IPS-20b (cell line): ENCODE data around the gene BLOC1S4.

Experiments
- H3K27ac ChIP-seq: one replicate; pipeline ENCODE4 v1.5.1; 2013; ENCODE audit warnings: low read length
- H3K27me3 ChIP-seq: 2 replicates; pipeline ENCODE4 v1.6.1; 2013; ENCODE audit warnings: mild to moderate bottlenecking, low read length, inconsistent platforms; ENCODE audit not compliant: insufficient read depth
- H3K36me3 ChIP-seq: 2 replicates; pipeline ENCODE4 v1.6.1; 2013; ENCODE audit warnings: low read depth, mild to moderate bottlenecking, inconsistent platforms, low read length, moderate library complexity; ENCODE audit not compliant: insufficient read depth
- H3K4me1 ChIP-seq: 2 replicates; pipeline ENCODE4 v1.6.1; 2013; ENCODE audit warnings: mild to moderate bottlenecking, control low read depth, inconsistent platforms, low read length, moderate library complexity; ENCODE audit not compliant: insufficient read depth
- H3K4me3 ChIP-seq: 2 replicates; pipeline ENCODE4 v1.5.1; 2013; ENCODE audit warnings: mild to moderate bottlenecking, low read length, inconsistent platforms
- H3K9ac ChIP-seq: 2 replicates; pipeline ENCODE4 v1.6.1; 2013; ENCODE audit warnings: low read depth, mild to moderate bottlenecking, inconsistent platforms, low read length, moderate library complexity
- H3K9me3 ChIP-seq: 2 replicates; pipeline ENCODE4 v1.6.1; 2013; ENCODE audit warnings: mild to moderate bottlenecking, low read depth, low read length, inconsistent platforms; ENCODE audit not compliant: insufficient read depth

The BLOC1S4 gene

GRCh38 chr4:6681191-6681590 lies 34.8 kb upstream of the BLOC1S4 start:
- no peaks in the 10 kb centered on the region for H3K27me3 ChIP-seq
- no peaks in the 10 kb centered on the region for H3K9me3 ChIP-seq
- H3K4me1 ChIP-seq: no peaks in the 10 kb centered on the region
- no peak overlapping the region for H3K27ac ChIP-seq
- H3K4me3 ChIP-seq: no peak overlapping the region
- H3K9ac ChIP-seq: no peak overlapping the region
- peaks cover 14% of the 10 kb centered on the region; the same call in 1 of the 2 replicates for H3K36me3 ChIP-seq

GRCh38 chr4:6682862-6683590 lies 32.9 kb upstream of the BLOC1S4 start:
- no peak overlapping the region for H3K9ac ChIP-seq
- H3K9me3 ChIP-seq: no peaks in the 10 kb centered on the region
- H3K4me3 ChIP-seq: no peak overlapping the region

GRCh38 chr4:6684656-6685055 lies 31.3 kb upstream of the BLOC1S4 start:
- H3K4me1 ChIP-seq: peaks cover 6% of the 10 kb centered on the region; the same call in 1 of the 2 replicates
- no peak overlapping the region for H3K4me3 ChIP-seq
- H3K27ac ChIP-seq: no peak overlapping the region
- no peak overlapping the region for H3K9ac ChIP-seq
- H3K27me3 ChIP-seq: no peaks in the 10 kb centered on the region
- no peaks in the 10 kb centered on the region for H3K36me3 ChIP-seq
- no peaks in the 10 kb centered on the region for H3K9me3 ChIP-seq

More at GRCh38 chr4:6682862-6683590, 32.9 kb upstream of the BLOC1S4 start:
- H3K36me3 ChIP-seq: no peaks in the 10 kb centered on the region
- H3K4me1 ChIP-seq: no peaks in the 10 kb centered on the region
- H3K27me3 ChIP-seq: no peaks in the 10 kb centered on the region
- no peak overlapping the region for H3K27ac ChIP-seq

- H3K9ac ChIP-seq: no peak overlapping the region
- peaks cover 8% of the 10 kb centered on the region; the same call in 1 of the 2 replicates for H3K4me1 ChIP-seq
- no peaks in the 10 kb centered on the region for H3K9me3 ChIP-seq
- no peaks in the 10 kb centered on the region for H3K27me3 ChIP-seq
- H3K36me3 ChIP-seq: no peaks in the 10 kb centered on the region
- H3K4me3 ChIP-seq: no peak overlapping the region
- no peak overlapping the region for H3K27ac ChIP-seq
Observed at GRCh38 chr4:6686104-6686787, 29.7 kb upstream of the BLOC1S4 start.

GRCh38 chr4:6687947-6688878 lies 27.8 kb upstream of the BLOC1S4 start:
- Histone ChIP-seq H3K36me3 (no peaks in the 10 kb centered on the region), H3K27me3 (no peaks in the 10 kb centered on the region), H3K9me3 (no peaks in the 10 kb centered on the region), H3K27ac (no peak overlapping the region), H3K9ac (no peak overlapping the region), H3K4me1 (peaks cover 8% of the 10 kb centered on the region; the same call in 1 of the 2 replicates), H3K4me3 (no peak overlapping the region)

GRCh38 chr4:6688879-6689505 lies 27.0 kb upstream of the BLOC1S4 start:
- Histone ChIP-seq H3K9me3 (no peaks in the 10 kb centered on the region), H3K27me3 (no peaks in the 10 kb centered on the region), H3K36me3 (no peaks in the 10 kb centered on the region), H3K4me1 (peaks cover 8% of the 10 kb centered on the region; the same call in 1 of the 2 replicates), H3K27ac (no peak overlapping the region), H3K9ac (no peak overlapping the region), H3K4me3 (no peak overlapping the region)

GRCh38 chr4:6689506-6689960 lies 26.4 kb upstream of the BLOC1S4 start:
- Histone ChIP-seq H3K27ac (no peak overlapping the region), H3K4me1 (peaks cover 8% of the 10 kb centered on the region; the same call in 1 of the 2 replicates), H3K27me3 (no peaks in the 10 kb centered on the region), H3K9ac (no peak overlapping the region), H3K9me3 (no peaks in the 10 kb centered on the region), H3K4me3 (no peak overlapping the region), H3K36me3 (no peaks in the 10 kb centered on the region)

DNA sequence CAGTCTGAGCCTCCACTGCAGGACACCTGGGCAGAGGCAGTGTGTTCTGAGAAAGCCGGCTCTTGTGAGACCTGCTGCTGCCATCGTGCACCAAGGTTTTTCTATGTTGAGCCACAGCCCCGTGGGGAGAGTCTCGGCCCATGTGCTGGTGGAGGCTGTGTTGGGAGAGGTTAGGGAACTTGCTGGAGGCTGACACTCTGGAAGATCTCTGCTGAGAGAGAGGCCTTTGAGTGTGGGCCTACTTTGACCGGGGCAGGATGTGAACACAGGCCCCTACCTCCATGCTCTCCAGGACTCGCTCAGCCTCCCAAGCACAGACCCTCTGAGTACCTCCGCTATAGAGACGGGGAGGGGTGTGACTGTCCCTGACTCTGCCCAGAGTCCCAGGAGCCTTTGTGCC lies 23.6 kb upstream of the BLOC1S4 start:
- H3K27ac ChIP-seq: no peak overlapping the region
- H3K4me1 ChIP-seq: peaks cover 8% of the 10 kb centered on the region; the same call in 1 of the 2 replicates
- H3K9ac ChIP-seq: no peak overlapping the region

GRCh38 chr4:6692806-6693205 lies 23.2 kb upstream of the BLOC1S4 start:
- H3K36me3 ChIP-seq: no peaks in the 10 kb centered on the region
- peaks cover 8% of the 10 kb centered on the region; the same call in 1 of the 2 replicates for H3K4me1 ChIP-seq
- H3K9ac ChIP-seq: no peak overlapping the region
- H3K27ac ChIP-seq: no peak overlapping the region
- H3K9me3 ChIP-seq: no peaks in the 10 kb centered on the region
- H3K4me3 ChIP-seq: no peak overlapping the region
- H3K27me3 ChIP-seq: no peaks in the 10 kb centered on the region

More for the DNA sequence above, 23.6 kb upstream of the BLOC1S4 start:
- Histone ChIP-seq H3K9me3 (no peaks in the 10 kb centered on the region), H3K4me3 (no peak overlapping the region), H3K36me3 (no peaks in the 10 kb centered on the region), H3K27me3 (no peaks in the 10 kb centered on the region)

DNA sequence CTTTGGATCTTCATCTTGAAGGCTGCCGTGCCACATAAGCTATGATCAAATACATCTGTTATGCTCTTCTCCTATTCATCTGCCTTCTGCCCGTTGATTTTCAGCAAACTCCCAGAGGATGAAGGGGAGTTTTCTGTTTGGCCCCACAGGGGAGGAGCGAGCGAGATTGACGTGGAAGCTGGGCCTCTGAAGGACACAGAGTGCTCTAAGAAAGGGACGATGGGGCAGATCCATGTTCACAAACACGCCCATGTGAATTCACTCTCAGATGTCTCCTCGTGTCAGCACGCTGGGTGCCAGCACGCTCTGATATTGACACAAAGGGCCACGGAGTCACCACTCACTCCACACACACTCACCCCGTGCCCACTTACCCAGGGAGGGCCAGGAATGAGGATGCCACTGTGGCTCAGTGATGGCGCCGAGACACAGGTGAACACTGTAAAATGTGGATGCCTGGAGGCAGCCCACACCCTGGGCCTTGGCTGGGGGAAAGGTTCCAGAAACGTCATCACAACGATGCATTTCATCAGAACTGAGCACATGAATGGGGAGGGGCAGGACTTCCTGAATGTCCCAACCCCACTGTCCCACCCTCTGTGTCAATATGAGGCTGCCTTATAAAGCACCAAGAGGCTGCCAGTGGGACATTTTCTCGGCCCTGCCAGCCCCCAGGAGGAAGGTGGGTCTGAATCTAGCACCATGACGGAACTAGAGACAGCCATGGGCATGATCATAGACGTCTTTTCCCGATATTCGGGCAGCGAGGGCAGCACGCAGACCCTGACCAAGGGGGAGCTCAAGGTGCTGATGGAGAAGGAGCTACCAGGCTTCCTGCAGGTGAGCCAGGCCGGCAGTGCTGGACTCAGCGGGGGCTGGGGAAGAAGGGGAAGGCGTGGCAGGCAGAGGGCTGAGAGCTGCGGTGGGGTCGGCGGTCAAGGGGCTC lies 22.5 kb upstream of the BLOC1S4 start, which contains the start of gene S100P:
Gene S100P, plus strand, starts transcription at position 648 of the 946 bp plus-strand sequence. Its CDS starts 55 bp downstream, at position 703.
- H3K4me1 ChIP-seq: peaks cover 8% of the 10 kb centered on the region; the same call in 1 of the 2 replicates
- no peak within 1 kb of the TSS for H3K27ac ChIP-seq
- no peak within 1 kb of the TSS for H3K4me3 ChIP-seq
- H3K36me3 ChIP-seq: no peaks in the 10 kb centered on the region
- H3K27me3 ChIP-seq: no peaks in the 10 kb centered on the region
- H3K9ac ChIP-seq: no peak within 1 kb of the TSS
- no peaks in the 10 kb centered on the region for H3K9me3 ChIP-seq
